Nephron progenitor cell (in vitro differentiated cells): ENCODE results near the gene TSPEAR.
"Not testable (repeated sequence)": the region's sequence is repeated elsewhere in the genome, so short reads cannot be mapped to it uniquely, and the experiment has no call there.

ENCODE experiments used
- DNase-seq: peaks from one replicate; pipeline ENCODE4 v3.0.0; 2021
- H3K27ac Mint-ChIP-seq: 2 replicates; pipeline ENCODE4 v1.8.0; 2021; ENCODE audit warnings: mild to moderate bottlenecking, moderate library complexity, mixed read lengths
- H3K27me3 Mint-ChIP-seq: 2 replicates; pipeline ENCODE4 v1.8.0; 2021; ENCODE audit warnings: mild to moderate bottlenecking, low read depth, mixed read lengths; ENCODE audit not compliant: poor library complexity
- H3K36me3 Mint-ChIP-seq: 2 replicates; pipeline ENCODE4 v1.8.0; 2021; ENCODE audit warnings: low read depth, mixed read lengths
- H3K4me1 Mint-ChIP-seq: 2 replicates; pipeline ENCODE4 v1.8.0; 2021; ENCODE audit warnings: mixed read lengths
- H3K4me3 Mint-ChIP-seq: 2 replicates; pipeline ENCODE4 v1.8.0; 2021; ENCODE audit warnings: mild to moderate bottlenecking, moderate library complexity, mixed read lengths
- H3K9me3 Mint-ChIP-seq: 2 replicates; pipeline ENCODE4 v1.8.0; 2021; ENCODE audit warnings: mild to moderate bottlenecking, moderate library complexity, mixed read lengths
- CTCF ChIP-seq: fragments of 200-600 bp; sonication (generic); IDR thresholded peaks from 2 replicates; pipeline ENCODE4 v1.5.0; 2021; ENCODE audit warnings: antibody characterized with exemption

Gene TSPEAR

GRCh38 chr21:44568261-44568660 is 143.1 kb downstream of the TSPEAR start:
- peaks cover 27% of the 10 kb centered on the region for H3K27me3 Mint-ChIP-seq
- H3K27ac Mint-ChIP-seq = no peak overlapping the region
- H3K4me1 Mint-ChIP-seq = no peaks in the 10 kb centered on the region
- no peak for DNase-seq
- no peak for TF ChIP-seq CTCF
- H3K9me3 Mint-ChIP-seq = peaks cover 35% of the 10 kb centered on the region
- no peak overlapping the region for H3K4me3 Mint-ChIP-seq
- H3K36me3 Mint-ChIP-seq = no peaks in the 10 kb centered on the region

GRCh38 chr21:44567481-44568171 is 143.7 kb downstream of the TSPEAR start:
- H3K4me1 Mint-ChIP-seq = no peaks in the 10 kb centered on the region
- no peak for DNase-seq
- H3K9me3 Mint-ChIP-seq = peaks cover 29% of the 10 kb centered on the region
- peaks cover 26% of the 10 kb centered on the region for H3K27me3 Mint-ChIP-seq
- H3K27ac Mint-ChIP-seq = no peak overlapping the region
- no peak overlapping the region for H3K4me3 Mint-ChIP-seq
- no peaks in the 10 kb centered on the region for H3K36me3 Mint-ChIP-seq
- no peak for TF ChIP-seq CTCF

DNA sequence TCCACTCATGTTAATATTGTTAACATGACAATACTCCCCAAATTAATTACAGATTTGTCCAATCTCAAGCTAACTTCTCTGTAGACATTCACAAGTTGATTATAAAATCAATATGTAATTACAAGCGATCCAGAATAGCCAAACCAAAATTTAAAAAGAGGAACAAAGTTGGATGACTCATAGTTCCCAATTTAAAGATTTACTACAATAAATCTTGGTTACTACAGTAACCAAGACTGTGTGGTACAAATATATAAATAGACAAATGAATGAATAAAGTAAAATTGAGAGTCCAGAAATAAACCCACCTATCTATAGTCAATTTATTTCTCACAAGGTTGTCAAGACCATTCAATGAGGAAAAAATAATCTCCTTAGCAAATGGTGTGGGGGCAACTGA is 145.0 kb downstream of the TSPEAR start:
- H3K27me3 Mint-ChIP-seq = peaks cover 29% of the 10 kb centered on the region
- H3K4me3 Mint-ChIP-seq = no peak overlapping the region
- no peaks in the 10 kb centered on the region for H3K36me3 Mint-ChIP-seq
- H3K9me3 Mint-ChIP-seq = peaks cover 27% of the 10 kb centered on the region
- no peak overlapping the region for H3K27ac Mint-ChIP-seq
- no peaks in the 10 kb centered on the region for H3K4me1 Mint-ChIP-seq
- TF ChIP-seq CTCF = no peak
- DNase-seq = no peak

- Mint-ChIP-seq H3K36me3 (no peaks in the 10 kb centered on the region), H3K27ac (no peak overlapping the region), H3K4me1 (no peaks in the 10 kb centered on the region), H3K4me3 (no peak overlapping the region), H3K9me3 (peaks cover 28% of the 10 kb centered on the region), H3K27me3 (peaks cover 23% of the 10 kb centered on the region)
- no peak for TF ChIP-seq CTCF
- no peak for DNase-seq
Observed at GRCh38 chr21:44564886-44565598, 146.3 kb downstream of the TSPEAR start.

GRCh38 chr21:44564099-44564498 is 147.3 kb downstream of the TSPEAR start:
- H3K27me3 Mint-ChIP-seq = peaks cover 23% of the 10 kb centered on the region
- DNase-seq = no peak
- no peaks in the 10 kb centered on the region for H3K36me3 Mint-ChIP-seq
- H3K4me1 Mint-ChIP-seq = no peaks in the 10 kb centered on the region
- H3K27ac Mint-ChIP-seq = no peak overlapping the region
- no peak for TF ChIP-seq CTCF
- H3K9me3 Mint-ChIP-seq = peaks cover 28% of the 10 kb centered on the region
- no peak overlapping the region for H3K4me3 Mint-ChIP-seq

GRCh38 chr21:44558695-44559094 is 152.7 kb downstream of the TSPEAR start, which contains the start of gene KRTAP10-3:
KRTAP10-3 (minus strand) TSS chr21:44558795; CDS start chr21:44558715, 80 bp downstream.
- TF ChIP-seq CTCF = no peak
- H3K4me3 Mint-ChIP-seq = no peak within 1 kb of the TSS
- H3K9me3 Mint-ChIP-seq = peaks cover 31% of the 10 kb centered on the region
- peaks cover 17% of the 10 kb centered on the region for H3K27me3 Mint-ChIP-seq
- H3K4me1 Mint-ChIP-seq = peaks cover 22% of the 10 kb centered on the region
- no peak for DNase-seq
- H3K27ac Mint-ChIP-seq = no peak within 1 kb of the TSS
- no peaks in the 10 kb centered on the region for H3K36me3 Mint-ChIP-seq

GRCh38 chr21:44558329-44558675 is 153.1 kb downstream of the TSPEAR start:
- not testable (repeated sequence) for H3K27ac Mint-ChIP-seq, DNase-seq, H3K36me3 Mint-ChIP-seq, H3K4me3 Mint-ChIP-seq
- Mint-ChIP-seq H3K9me3 (peaks cover 31% of the 10 kb centered on the region), H3K27me3 (peaks cover 17% of the 10 kb centered on the region), H3K4me1 (peaks cover 22% of the 10 kb centered on the region)
